Activated T-helper 1 cell treated with anti-CD3 and anti-CD28 coated beads, Interleukin-12 subunit alpha, Interleukin-12 subunit beta, Interleukin-2, Interleukin-4 antibody, amounts not matched to agents 30 ng/mL and 10 ng/mL and 1 ng/mL, durations not matched to agents 14 hours and 24 hours and 36 hours (primary cell): ENCODE measurements around the gene ELMOD1. TPM values are rescaled to one million over a fixed set of nuclear protein-coding genes. Genes with fewer than 3 reads are reported as not detected.
A peak's percentile ranks its signal among the peaks of the same experiment; 100 is the strongest.

Source experiments
- DNase-seq: peaks from one replicate; pipeline ENCODE4 v3.0.0; 2021; ENCODE audit warnings: low spot score
- H3K27ac Mint-ChIP-seq: one replicate; pipeline ENCODE4 v1.8.0; 2021; ENCODE audit warnings: mild to moderate bottlenecking, mixed read lengths
- H3K27me3 Mint-ChIP-seq: one replicate; pipeline ENCODE4 v1.8.0; 2022; ENCODE audit warnings: mild to moderate bottlenecking, moderate library complexity, mixed read lengths; ENCODE audit not compliant: insufficient read depth
- H3K36me3 Mint-ChIP-seq: one replicate; pipeline ENCODE4 v1.8.0; 2021; ENCODE audit warnings: low read depth, mixed read lengths
- H3K4me1 Mint-ChIP-seq: one replicate; pipeline ENCODE4 v1.8.0; 2021; ENCODE audit warnings: low read depth, mixed read lengths
- H3K4me3 Mint-ChIP-seq: one replicate; pipeline ENCODE4 v1.8.0; 2021; ENCODE audit warnings: mild to moderate bottlenecking, moderate library complexity, mixed read lengths
- H3K9me3 Mint-ChIP-seq: one replicate; pipeline ENCODE4 v1.8.0; 2021; ENCODE audit warnings: mixed read lengths
- intact Hi-C: fragments of 100-400 bp; cut with micrococcal nuclease; formaldehyde crosslinking; loops from one replicate; pipeline ENCODE4 v1.15.1; 2024
- total RNA-seq: library from RNA; stranded (reverse); gene quantifications from 2 replicates; pipeline ENCODE4 v1.2.3, GENCODE V29; 2022

ELMOD1 gene
- not detected in 2 replicates for total RNA-seq

- Mint-ChIP-seq H3K9me3 (peaks cover 4% of the 10 kb centered on the region), H3K27me3 (peaks cover 84% of the 10 kb centered on the region), H3K4me3 (peak within 1 kb of the TSS; percentile 85), H3K4me1 (peaks cover 26% of the 10 kb centered on the region), H3K27ac (peak within 1 kb of the TSS; percentile 56), H3K36me3 (peaks cover 3% of the 10 kb centered on the region)
- intact Hi-C loops = loop anchor here (5.0 kb wide), 1 partner anchor 337 kb away; the partner anchor contains the start of gene RAB39A
- peak; percentile 2 for DNase-seq
Observed at GRCh38 chr11:107590460-107591377, at the start of gene ELMOD1. ELMOD1 (plus strand) TSS chr11:107591147; CDS start chr11:107618190, 27,043 bp downstream.

- no peak overlapping the region for H3K4me3 Mint-ChIP-seq
- H3K9me3 Mint-ChIP-seq = no peaks in the 10 kb centered on the region
- intact Hi-C loops = loop anchor here (5.0 kb wide), 1 partner anchor 88 kb away; the partner anchor contains the start of gene CWF19L2
- no peak for DNase-seq
- H3K27ac Mint-ChIP-seq = no peak overlapping the region
- H3K4me1 Mint-ChIP-seq = peaks cover 3% of the 10 kb centered on the region
- H3K27me3 Mint-ChIP-seq = no peaks in the 10 kb centered on the region
- H3K36me3 Mint-ChIP-seq = peaks cover 10% of the 10 kb centered on the region
Observed at GRCh38 chr11:107545101-107545514, 45.8 kb upstream of the ELMOD1 start.

GRCh38 chr11:107547961-107548360 is 43.0 kb upstream of the ELMOD1 start:
- Mint-ChIP-seq H3K27me3 (no peaks in the 10 kb centered on the region), H3K36me3 (peaks cover 17% of the 10 kb centered on the region), H3K27ac (no peak overlapping the region), H3K9me3 (no peaks in the 10 kb centered on the region), H3K4me3 (no peak overlapping the region), H3K4me1 (peaks cover 3% of the 10 kb centered on the region)
- no peak for DNase-seq
- intact Hi-C loops = loop anchor here (5.0 kb wide), 1 partner anchor 91 kb away; the partner anchor contains the start of gene CWF19L2

GRCh38 chr11:107549253-107549953 is 41.5 kb upstream of the ELMOD1 start:
- intact Hi-C loops = loop anchor here (1.0 to 5.0 kb wide), 4 partner anchors 16 to 140 kb away; partner anchors contain the start of genes ALKBH8 and CWF19L2
- no peak for DNase-seq
- H3K4me3 Mint-ChIP-seq = no peak overlapping the region
- no peaks in the 10 kb centered on the region for H3K9me3 Mint-ChIP-seq
- no peak overlapping the region for H3K27ac Mint-ChIP-seq
- peaks cover 3% of the 10 kb centered on the region for H3K4me1 Mint-ChIP-seq
- no peaks in the 10 kb centered on the region for H3K27me3 Mint-ChIP-seq
- H3K36me3 Mint-ChIP-seq = peaks cover 20% of the 10 kb centered on the region

- peaks cover 18% of the 10 kb centered on the region for H3K36me3 Mint-ChIP-seq
- no peak overlapping the region for H3K27ac Mint-ChIP-seq
- H3K4me3 Mint-ChIP-seq = no peak overlapping the region
- H3K4me1 Mint-ChIP-seq = peaks cover 3% of the 10 kb centered on the region
- H3K27me3 Mint-ChIP-seq = no peaks in the 10 kb centered on the region
- DNase-seq = no peak
- no peaks in the 10 kb centered on the region for H3K9me3 Mint-ChIP-seq
- intact Hi-C loops = loop anchor here (1.0 to 5.0 kb wide), 4 partner anchors 15 to 139 kb away; partner anchors contain the start of genes ALKBH8 and CWF19L2
Observed at GRCh38 chr11:107549954-107550285, 41.0 kb upstream of the ELMOD1 start.

- Mint-ChIP-seq H3K9me3 (no peaks in the 10 kb centered on the region), H3K27me3 (no peaks in the 10 kb centered on the region), H3K36me3 (peaks cover 18% of the 10 kb centered on the region), H3K27ac (no peak overlapping the region), H3K4me1 (peaks cover 3% of the 10 kb centered on the region), H3K4me3 (no peak overlapping the region)
- no peak for DNase-seq
- intact Hi-C loops = no loop called here
Observed at GRCh38 chr11:107550304-107550703, 40.6 kb upstream of the ELMOD1 start.

GRCh38 chr11:107561688-107562087 is 29.3 kb upstream of the ELMOD1 start:
- intact Hi-C loops = loop anchor here (5.0 to 10.0 kb wide), 4 partner anchors 211 to 1477 kb away; partner anchors contain the start of genes ACAT1, ATM and NPAT
- no peaks in the 10 kb centered on the region for H3K9me3 Mint-ChIP-seq
- H3K4me3 Mint-ChIP-seq = no peak overlapping the region
- peak overlapping the region; percentile 1 for H3K27ac Mint-ChIP-seq
- DNase-seq = no peak
- no peaks in the 10 kb centered on the region for H3K27me3 Mint-ChIP-seq
- H3K36me3 Mint-ChIP-seq = peaks cover 8% of the 10 kb centered on the region
- H3K4me1 Mint-ChIP-seq = peaks cover 52% of the 10 kb centered on the region

GRCh38 chr11:107562647-107563208 is 28.2 kb upstream of the ELMOD1 start:
- Mint-ChIP-seq H3K36me3 (peaks cover 8% of the 10 kb centered on the region), H3K27me3 (no peaks in the 10 kb centered on the region), H3K27ac (peak overlapping the region; percentile 59), H3K4me1 (peaks cover 52% of the 10 kb centered on the region), H3K9me3 (no peaks in the 10 kb centered on the region), H3K4me3 (peak overlapping the region; percentile 60)
- DNase-seq = no peak
- intact Hi-C loops = loop anchor here (1.0 to 10.0 kb wide), 5 partner anchors 127 to 1478 kb away; partner anchors contain the start of genes ACAT1, ATM and NPAT

GRCh38 chr11:107563702-107564101 is 27.2 kb upstream of the ELMOD1 start:
- intact Hi-C loops = loop anchor here (1.0 to 10.0 kb wide), 7 partner anchors 126 to 1479 kb away; partner anchors contain the start of genes ACAT1, ATM, C11orf65 and NPAT
- Mint-ChIP-seq H3K27ac (peak overlapping the region; percentile 57), H3K27me3 (no peaks in the 10 kb centered on the region), H3K9me3 (no peaks in the 10 kb centered on the region), H3K36me3 (peaks cover 8% of the 10 kb centered on the region), H3K4me3 (peak overlapping the region; percentile 58), H3K4me1 (peaks cover 52% of the 10 kb centered on the region)
- no peak for DNase-seq

- peak overlapping the region; percentile 98 for H3K27ac Mint-ChIP-seq
- intact Hi-C loops = loop anchor here (1.0 to 10.0 kb wide), 14 partner anchors 11 to 1480 kb away; partner anchors contain the start of genes ACAT1, ATM, C11orf65 and CUL5
- peak overlapping the region; percentile 99 for H3K4me3 Mint-ChIP-seq
- peaks cover 3% of the 10 kb centered on the region for H3K36me3 Mint-ChIP-seq
- DNase-seq = no peak
- no peaks in the 10 kb centered on the region for H3K9me3 Mint-ChIP-seq
- peaks cover 52% of the 10 kb centered on the region for H3K4me1 Mint-ChIP-seq
- H3K27me3 Mint-ChIP-seq = no peaks in the 10 kb centered on the region
Observed at GRCh38 chr11:107564877-107565218, 26.1 kb upstream of the ELMOD1 start.

GRCh38 chr11:107565219-107565937 is 25.6 kb upstream of the ELMOD1 start, which contains the start of gene ALKBH8:
ALKBH8 (minus strand) TSS chr11:107565735; CDS start chr11:107560893, 4,842 bp downstream.
- Mint-ChIP-seq H3K27ac (peak within 1 kb of the TSS; percentile 98), H3K36me3 (peaks cover 3% of the 10 kb centered on the region), H3K27me3 (no peaks in the 10 kb centered on the region), H3K4me1 (peaks cover 52% of the 10 kb centered on the region), H3K4me3 (peak within 1 kb of the TSS; percentile 99), H3K9me3 (no peaks in the 10 kb centered on the region)
- intact Hi-C loops = loop anchor here (1.0 to 10.0 kb wide), 13 partner anchors 11 to 1481 kb away; partner anchors contain the start of genes ACAT1, ATM, C11orf65 and CUL5
- peak; percentile 71 for DNase-seq
